ENCODE results near the gene ADPRHL1.

- TF ChIP-seq CTCF (IDR thresholded peaks at IDR 0.05; ENCODE audit: low read depth, low read length), result no peak
- no peak for TF ChIP-seq EZH2phosphoT487 (IDR thresholded peaks at IDR 0.05; ENCODE audit: low read depth)
These were observed 10.8 kb downstream of the ADPRHL1 start for GRCh38 chr13:113442354-113442984.
